OCI-LY1 (cell line): ENCODE results near the gene SLC22A23.

Experiments used
- H2AFZ ChIP-seq: fragments of 200-600 bp; sonication (generic), shearing (Covaris generic); 2 replicates; pipeline ENCODE4 v1.6.0; 2014; ENCODE audit warnings: antibody characterized with exemption, mild to moderate bottlenecking, low read length
- H3F3A ChIP-seq: fragments of 200-600 bp; sonication (generic), shearing (Covaris generic); 2 replicates; pipeline ENCODE4 v1.6.0; 2014; ENCODE audit warnings: mild to moderate bottlenecking, antibody characterized with exemption, low read length, moderate library complexity; ENCODE audit not compliant: insufficient read depth
- H3K27ac ChIP-seq: fragments of 200-600 bp; sonication (generic); 2 replicates; pipeline ENCODE4 v1.5.1; 2014; ENCODE audit warnings: low read length, mixed run types, mild to moderate bottlenecking, low read depth; ENCODE audit not compliant: poor library complexity, severe bottlenecking
- H3K27me3 ChIP-seq: fragments of 200-600 bp; sonication (generic); 2 replicates; pipeline ENCODE4 v1.6.0; 2014; ENCODE audit warnings: antibody characterized with exemption, mild to moderate bottlenecking, low read length, moderate library complexity; ENCODE audit not compliant: insufficient read depth
- H3K36me3 ChIP-seq: fragments of 200-600 bp; sonication (generic); 2 replicates; pipeline ENCODE4 v1.6.1; 2014; ENCODE audit warnings: mild to moderate bottlenecking, antibody characterized with exemption, low read length, moderate library complexity, mixed read lengths; ENCODE audit not compliant: insufficient read depth
- H3K4me1 ChIP-seq: fragments of 200-600 bp; sonication (generic); 2 replicates; pipeline ENCODE4 v1.5.1; 2014; ENCODE audit warnings: mild to moderate bottlenecking, low read length, moderate library complexity; ENCODE audit not compliant: insufficient read depth, severe bottlenecking
- H3K4me2 ChIP-seq: fragments of 200-600 bp; sonication (generic), shearing (Covaris generic); 2 replicates; pipeline ENCODE4 v1.6.1; 2014; ENCODE audit warnings: low read length
- H3K4me3 ChIP-seq: fragments of 200-600 bp; sonication (generic); 2 replicates; pipeline ENCODE4 v1.5.1; 2014; ENCODE audit warnings: low read length, low read depth, mild to moderate bottlenecking, mixed read lengths; ENCODE audit not compliant: poor library complexity, severe bottlenecking
- H3K79me2 ChIP-seq: fragments of 200-600 bp; shearing (Covaris generic); 2 replicates; pipeline ENCODE4 v1.6.1; 2016; ENCODE audit warnings: mixed run types, low read length, mixed read lengths; ENCODE audit not compliant: insufficient read depth
- H3K9ac ChIP-seq: fragments of 200-600 bp; sonication (generic), shearing (Covaris generic); 2 replicates; pipeline ENCODE4 v1.6.1; 2014; ENCODE audit warnings: mild to moderate bottlenecking, low read length, mixed read lengths
- H3K9me2 ChIP-seq: fragments of 200-600 bp; sonication (generic), shearing (Covaris generic); 2 replicates; pipeline ENCODE4 v1.6.1; 2014; ENCODE audit warnings: low read depth, mild to moderate bottlenecking, low read length, mixed read lengths
- H3K9me3 ChIP-seq: fragments of 200-600 bp; shearing (Covaris generic); 2 replicates; pipeline ENCODE4 v1.6.1; 2014; ENCODE audit warnings: low read length, mixed read lengths
- H4K20me1 ChIP-seq: fragments of 200-600 bp; sonication (generic), shearing (Covaris generic); 2 replicates; pipeline ENCODE4 v1.6.0; 2016; ENCODE audit warnings: mild to moderate bottlenecking, low read length; ENCODE audit not compliant: insufficient read depth
- CTCF ChIP-seq: fragments of 200-600 bp; sonication (generic), shearing (Covaris generic); IDR thresholded peaks from 2 replicates; pipeline ENCODE4 v1.5.1; 2017; ENCODE audit warnings: mild to moderate bottlenecking, antibody characterized with exemption, low read length, moderate library complexity, mixed read lengths
- EZH2 ChIP-seq: fragments of 200-600 bp; sonication (generic), shearing (Covaris generic); IDR thresholded peaks from 2 replicates; pipeline ENCODE4 v1.8.0; 2017; ENCODE audit warnings: borderline replicate concordance, mixed run types, mild to moderate bottlenecking, antibody characterized with exemption, low read length, moderate library complexity, mixed read lengths

The SLC22A23 gene

GRCh38 chr6:3504354-3504753 is 47.5 kb upstream of the SLC22A23 start:
- Histone ChIP-seq H3K9me3 (no peaks in the 10 kb centered on the region), H3K27ac (no peak overlapping the region), H3K79me2 (no peaks in the 10 kb centered on the region), H3K9me2 (no peaks in the 10 kb centered on the region), H3F3A (no peaks in the 10 kb centered on the region), H3K4me2 (no peak overlapping the region), H3K27me3 (no peaks in the 10 kb centered on the region), H4K20me1 (no peaks in the 10 kb centered on the region), H3K9ac (no peak overlapping the region), H3K36me3 (no peaks in the 10 kb centered on the region), H3K4me1 (no peaks in the 10 kb centered on the region), H3K4me3 (no peak overlapping the region), H2AFZ (no peak overlapping the region)
- TF ChIP-seq EZH2 (no peak), CTCF (no peak)

- no peaks in the 10 kb centered on the region for H3K9me3 ChIP-seq
- H3K9me2 ChIP-seq, result no peaks in the 10 kb centered on the region
- no peak overlapping the region for H3K9ac ChIP-seq
- no peak overlapping the region for H2AFZ ChIP-seq
- no peak overlapping the region for H3K4me3 ChIP-seq
- no peak overlapping the region for H3K27ac ChIP-seq
- no peak overlapping the region for H3K4me2 ChIP-seq
- no peaks in the 10 kb centered on the region for H3K36me3 ChIP-seq
- no peaks in the 10 kb centered on the region for H3K4me1 ChIP-seq
- no peaks in the 10 kb centered on the region for H3F3A ChIP-seq
- no peaks in the 10 kb centered on the region for H3K79me2 ChIP-seq
- 0 out of 2 replicates have a peak, but pooled peaks cover under 1% of the 10 kb centered on the region for H3K27me3 ChIP-seq
- H4K20me1 ChIP-seq, result no peaks in the 10 kb centered on the region
- no peak for TF ChIP-seq CTCF
Measured at GRCh38 chr6:3501826-3502500, 45.1 kb upstream of the SLC22A23 start.

- H3K9me2 ChIP-seq, result no peaks in the 10 kb centered on the region
- no peaks in the 10 kb centered on the region for H3K79me2 ChIP-seq
- no peak overlapping the region for H3K4me3 ChIP-seq
- no peaks in the 10 kb centered on the region for H3K9me3 ChIP-seq
- no peaks in the 10 kb centered on the region for H3K36me3 ChIP-seq
- no peak overlapping the region for H3K27ac ChIP-seq
- no peak for TF ChIP-seq CTCF
- no peak for TF ChIP-seq EZH2
- no peaks in the 10 kb centered on the region for H3F3A ChIP-seq
- H4K20me1 ChIP-seq, result no peaks in the 10 kb centered on the region
- no peak overlapping the region for H3K4me2 ChIP-seq
- H3K9ac ChIP-seq, result no peak overlapping the region
- H3K4me1 ChIP-seq, result no peaks in the 10 kb centered on the region
- no peak overlapping the region for H2AFZ ChIP-seq
- 0 out of 2 replicates have a peak, but pooled peaks cover 6% of the 10 kb centered on the region for H3K27me3 ChIP-seq
Measured at GRCh38 chr6:3500262-3501014, 43.6 kb upstream of the SLC22A23 start.
